Karpas-422 (cell line): ENCODE data around the gene CRLF3. TPM values are rescaled to one million over a fixed set of nuclear protein-coding genes. Genes with fewer than 3 reads are reported as not detected.

Experiments used
- DNase-seq: peaks from one replicate; pipeline ENCODE4 v3.0.0-alpha.2; 2015
- H2AFZ ChIP-seq: fragments of 200-600 bp; sonication (generic); 2 replicates; pipeline ENCODE4 v1.6.1; 2014; ENCODE audit warnings: antibody characterized with exemption, low read length, mixed read lengths
- H3K27ac ChIP-seq: fragments of 200-600 bp; sonication (generic); 2 replicates; pipeline ENCODE4 v1.5.1; 2014; ENCODE audit warnings: mild to moderate bottlenecking, low read length, moderate library complexity
- H3K27me3 ChIP-seq: fragments of 200-600 bp; sonication (generic); 2 replicates; pipeline ENCODE4 v1.6.1; 2014; ENCODE audit warnings: low read length, mixed read lengths
- H3K36me3 ChIP-seq: fragments of 200-600 bp; sonication (generic); 2 replicates; pipeline ENCODE4 v1.6.1; 2014; ENCODE audit warnings: low read length, mixed read lengths; ENCODE audit not compliant: insufficient read depth
- H3K4me1 ChIP-seq: fragments of 200-600 bp; sonication (generic); 2 replicates; pipeline ENCODE4 v1.6.1; 2014; ENCODE audit warnings: mild to moderate bottlenecking, low read length, mixed read lengths
- H3K4me2 ChIP-seq: fragments of 200-600 bp; sonication (generic); 2 replicates; pipeline ENCODE4 v1.6.1; 2014; ENCODE audit warnings: low read length, low read depth, mild to moderate bottlenecking; ENCODE audit not compliant: poor library complexity, severe bottlenecking
- H3K4me3 ChIP-seq: fragments of 200-600 bp; sonication (generic); 2 replicates; pipeline ENCODE4 v1.5.1; 2014; ENCODE audit warnings: mild to moderate bottlenecking, antibody characterized with exemption, low read length, mixed read lengths
- H3K79me2 ChIP-seq: fragments of 200-600 bp; sonication (generic); 2 replicates; pipeline ENCODE4 v1.6.1; 2014; ENCODE audit warnings: mild to moderate bottlenecking, low read length, mixed read lengths
- H3K9ac ChIP-seq: fragments of 200-600 bp; sonication (generic); 2 replicates; pipeline ENCODE4 v1.6.0; 2014; ENCODE audit warnings: low read length
- H3K9me2 ChIP-seq: fragments of 200-600 bp; sonication (generic), shearing (Covaris generic); replicated peaks from 2 replicates; pipeline ENCODE4 v1.6.0; 2014; ENCODE audit warnings: mild to moderate bottlenecking, low read length, moderate library complexity; ENCODE audit not compliant: insufficient read depth
- H3K9me3 ChIP-seq: fragments of 300-700, 200-600 bp; sonication (generic); 2 replicates; pipeline ENCODE4 v1.6.1; 2014; ENCODE audit warnings: low read length, mixed read lengths
- H4K20me1 ChIP-seq: fragments of 200-600 bp; sonication (generic); 2 replicates; pipeline ENCODE4 v1.6.1; 2014; ENCODE audit warnings: mild to moderate bottlenecking, antibody characterized with exemption, low read length, low read depth; ENCODE audit not compliant: insufficient read depth
- total RNA-seq: library from RNA; depleted of rRNA; stranded (reverse); fragments of >200 nt; shearing (Covaris generic); gene quantifications from 2 replicates; pipeline ENCODE4 v1.2.3, GENCODE V29; 2014; ENCODE audit warnings: low replicate concordance

The CRLF3 gene
- total RNA-seq, 1 experiment from 2014 or later = 49.0 TPM

DNA sequence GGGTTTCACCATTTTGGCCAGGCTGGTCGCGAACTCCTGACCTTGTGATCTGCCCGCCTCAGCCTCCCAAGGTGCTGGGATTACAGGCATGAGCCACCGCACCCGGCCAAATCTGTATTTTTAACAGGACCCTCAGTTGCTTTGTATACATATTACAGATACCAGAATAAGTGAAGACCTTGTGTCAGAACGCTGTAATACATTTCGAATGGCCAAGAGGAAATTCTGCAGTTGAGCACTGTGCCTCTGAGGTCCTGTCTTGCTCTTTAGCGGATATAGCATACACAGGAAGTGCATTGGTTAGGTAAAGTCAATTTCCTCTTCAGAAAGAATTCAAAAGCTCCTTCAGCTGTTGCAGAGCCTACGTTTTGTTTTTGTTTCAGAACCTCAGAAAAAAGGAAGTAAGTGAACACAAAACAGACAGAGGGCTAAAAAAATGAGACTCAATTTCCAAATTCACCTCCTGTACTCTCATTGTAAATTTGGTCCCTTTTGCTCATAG, 15.7 kb downstream of the CRLF3 start:
- peak overlapping the region; percentile 47 for H3K9ac ChIP-seq
- H3K4me3 ChIP-seq = no peak overlapping the region
- peak overlapping the region; percentile 85 for H3K27ac ChIP-seq
- no peaks in the 10 kb centered on the region for H3K9me2 ChIP-seq
- H3K36me3 ChIP-seq = peaks cover 17% of the 10 kb centered on the region
- H2AFZ ChIP-seq = no peak overlapping the region
- peak; percentile 80 for DNase-seq
- peaks cover 92% of the 10 kb centered on the region for H3K79me2 ChIP-seq
- peak overlapping the region; percentile 46 for H3K4me2 ChIP-seq
- H3K27me3 ChIP-seq = no peaks in the 10 kb centered on the region
- no peaks in the 10 kb centered on the region for H4K20me1 ChIP-seq
- H3K9me3 ChIP-seq = no peaks in the 10 kb centered on the region
- peaks cover 34% of the 10 kb centered on the region for H3K4me1 ChIP-seq

DNA sequence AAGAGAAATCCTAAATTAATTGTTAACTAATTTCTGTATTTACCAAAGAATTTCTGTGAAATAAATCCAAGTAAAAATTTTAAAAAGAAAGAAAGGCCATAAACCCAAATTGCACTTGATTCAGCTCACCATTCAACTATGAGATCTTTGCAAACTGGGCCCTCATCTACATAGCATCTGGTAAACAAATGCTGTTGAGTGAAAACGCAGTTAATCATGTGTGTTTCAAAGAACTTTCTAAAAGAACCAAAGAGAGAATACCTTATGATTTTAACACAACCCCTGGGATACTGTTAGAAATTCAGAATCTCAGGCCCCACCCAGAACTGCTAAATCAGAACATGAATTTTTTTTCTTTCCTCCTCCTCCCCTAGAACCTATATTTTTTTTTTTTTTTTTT, 16.6 kb downstream of the CRLF3 start:
- no peaks in the 10 kb centered on the region for H3K9me2 ChIP-seq
- H4K20me1 ChIP-seq = no peaks in the 10 kb centered on the region
- H3K9ac ChIP-seq = no peak overlapping the region
- no peak overlapping the region for H2AFZ ChIP-seq
- H3K27me3 ChIP-seq = no peaks in the 10 kb centered on the region
- peaks cover 22% of the 10 kb centered on the region for H3K36me3 ChIP-seq
- no peak overlapping the region for H3K4me2 ChIP-seq
- no peaks in the 10 kb centered on the region for H3K9me3 ChIP-seq
- peaks cover 34% of the 10 kb centered on the region for H3K4me1 ChIP-seq
- H3K4me3 ChIP-seq = no peak overlapping the region
- no peak for DNase-seq
- H3K79me2 ChIP-seq = peaks cover 86% of the 10 kb centered on the region
- no peak overlapping the region for H3K27ac ChIP-seq

DNA sequence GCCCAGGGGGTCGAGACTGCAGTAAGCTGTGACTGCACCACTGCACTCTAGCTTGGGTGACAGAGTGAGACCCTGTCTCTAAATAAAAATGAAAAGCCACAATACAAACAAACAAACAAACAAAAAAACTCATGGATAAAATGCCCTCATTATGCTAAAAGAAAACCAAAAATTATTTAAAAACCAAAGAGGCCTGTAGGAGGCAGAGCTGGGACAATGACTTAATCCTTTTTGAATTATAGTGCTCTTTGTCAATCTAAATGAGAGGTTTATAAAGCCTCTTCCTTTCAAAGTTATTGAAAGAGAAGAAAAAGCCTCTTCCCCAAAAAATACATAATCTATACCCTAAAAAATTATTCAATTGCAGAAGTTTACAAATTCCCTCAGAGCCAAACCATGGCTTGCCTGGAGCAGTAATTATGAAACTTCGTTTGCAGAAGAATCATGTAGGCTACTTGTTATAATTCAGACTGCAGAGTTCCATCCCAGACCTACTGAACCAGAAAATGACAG, 18.5 kb downstream of the CRLF3 start:
- peaks cover 71% of the 10 kb centered on the region for H3K79me2 ChIP-seq
- H3K4me3 ChIP-seq = no peak overlapping the region
- H3K9me3 ChIP-seq = no peaks in the 10 kb centered on the region
- H3K4me1 ChIP-seq = peaks cover 30% of the 10 kb centered on the region
- no peak overlapping the region for H2AFZ ChIP-seq
- no peaks in the 10 kb centered on the region for H3K9me2 ChIP-seq
- peaks cover 26% of the 10 kb centered on the region for H3K36me3 ChIP-seq
- no peak overlapping the region for H3K4me2 ChIP-seq
- no peak overlapping the region for H3K27ac ChIP-seq
- no peaks in the 10 kb centered on the region for H3K27me3 ChIP-seq
- no peak overlapping the region for H3K9ac ChIP-seq
- no peaks in the 10 kb centered on the region for H4K20me1 ChIP-seq
- DNase-seq = no peak

DNA sequence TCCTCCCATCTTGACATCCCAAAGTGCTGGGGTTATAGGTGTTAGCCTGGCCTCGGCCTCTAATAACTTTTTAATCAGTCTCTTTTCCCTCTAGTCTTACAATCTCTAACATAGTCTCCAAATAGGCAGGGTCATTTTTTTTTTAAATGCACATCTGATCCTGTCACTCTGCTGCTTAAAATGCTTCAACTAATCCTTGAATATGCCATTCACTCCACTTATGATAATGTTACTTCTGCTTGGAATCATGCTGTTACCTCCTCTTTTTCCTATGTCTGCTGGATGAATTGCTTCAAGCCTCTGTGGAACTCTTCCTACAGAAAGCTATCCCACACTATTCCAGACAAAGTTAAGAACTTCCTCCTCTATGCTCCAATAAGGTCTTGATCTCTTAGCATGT, 22.8 kb downstream of the CRLF3 start:
- peaks cover 36% of the 10 kb centered on the region for H3K79me2 ChIP-seq

DNA sequence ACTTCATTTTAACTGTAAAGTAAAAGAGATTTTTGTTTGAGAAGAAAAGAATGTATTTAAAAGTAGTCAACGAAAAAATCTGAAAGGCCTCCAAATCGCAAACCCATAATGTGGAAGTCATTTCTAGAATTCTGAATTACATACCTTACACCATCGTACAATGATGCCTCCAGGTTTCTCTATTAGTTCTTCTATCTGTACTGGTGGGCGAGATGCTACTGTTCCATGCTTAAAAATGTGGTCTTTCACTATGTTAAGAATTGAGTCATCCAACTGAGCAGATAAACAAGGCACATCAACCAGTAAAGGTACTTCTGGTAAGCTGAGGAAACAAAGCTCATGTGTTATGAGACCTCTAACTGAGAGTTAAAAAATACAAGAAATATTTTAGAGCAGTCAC, 28.5 kb downstream of the CRLF3 start:
- Histone ChIP-seq H3K9ac (no peak overlapping the region), H3K4me1 (no peaks in the 10 kb centered on the region), H2AFZ (no peak overlapping the region), H3K4me2 (no peak overlapping the region), H3K27ac (no peak overlapping the region), H3K36me3 (peaks cover 32% of the 10 kb centered on the region), H3K9me2 (no peaks in the 10 kb centered on the region), H3K27me3 (no peaks in the 10 kb centered on the region), H3K4me3 (no peak overlapping the region), H4K20me1 (no peaks in the 10 kb centered on the region), H3K79me2 (peaks cover 8% of the 10 kb centered on the region; the same call in 1 of the 2 replicates), H3K9me3 (no peaks in the 10 kb centered on the region)
- DNase-seq = no peak

More for the DNA sequence above, 22.8 kb downstream of the CRLF3 start:
- no peak overlapping the region for H3K4me2 ChIP-seq
- H3K9me3 ChIP-seq = no peaks in the 10 kb centered on the region
- no peaks in the 10 kb centered on the region for H4K20me1 ChIP-seq
- no peak overlapping the region for H3K4me3 ChIP-seq
- no peaks in the 10 kb centered on the region for H3K9me2 ChIP-seq
- H3K36me3 ChIP-seq = peaks cover 39% of the 10 kb centered on the region
- H3K27me3 ChIP-seq = no peaks in the 10 kb centered on the region
- no peak overlapping the region for H3K27ac ChIP-seq
- no peak overlapping the region for H2AFZ ChIP-seq
- H3K9ac ChIP-seq = no peak overlapping the region
- no peak for DNase-seq
- peaks cover 4% of the 10 kb centered on the region for H3K4me1 ChIP-seq

DNA sequence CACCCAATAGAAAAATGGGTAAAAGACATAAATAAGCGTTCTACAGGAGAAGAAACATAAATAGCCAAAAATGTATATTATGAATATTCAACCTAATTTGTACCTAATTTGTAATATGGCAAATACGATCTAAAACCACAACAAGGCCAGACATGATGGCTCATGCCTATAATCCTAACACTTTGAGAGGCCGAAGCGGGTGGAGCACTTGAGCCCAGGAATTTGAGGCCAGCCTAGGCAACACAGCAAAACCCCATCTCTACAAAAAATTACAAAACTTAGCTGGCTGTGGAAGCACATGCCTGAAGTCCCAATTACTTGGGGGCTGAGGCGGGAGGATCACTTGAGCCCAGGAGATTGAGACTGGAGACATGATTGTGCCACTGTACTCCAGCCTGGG, 30.1 kb downstream of the CRLF3 start:
- H3K9me3 ChIP-seq = no peaks in the 10 kb centered on the region
- H3K4me2 ChIP-seq = no peak overlapping the region
- peaks cover 35% of the 10 kb centered on the region for H3K36me3 ChIP-seq
- no peak overlapping the region for H3K27ac ChIP-seq
- no peak overlapping the region for H3K9ac ChIP-seq
- H2AFZ ChIP-seq = no peak overlapping the region
- no peaks in the 10 kb centered on the region for H3K4me1 ChIP-seq
- H3K27me3 ChIP-seq = no peaks in the 10 kb centered on the region
- no peaks in the 10 kb centered on the region for H3K9me2 ChIP-seq
- H3K79me2 ChIP-seq = 0 out of 2 replicates have a peak, but pooled peaks cover 3% of the 10 kb centered on the region
- no peak overlapping the region for H3K4me3 ChIP-seq
- H4K20me1 ChIP-seq = no peaks in the 10 kb centered on the region
- DNase-seq = no peak

DNA sequence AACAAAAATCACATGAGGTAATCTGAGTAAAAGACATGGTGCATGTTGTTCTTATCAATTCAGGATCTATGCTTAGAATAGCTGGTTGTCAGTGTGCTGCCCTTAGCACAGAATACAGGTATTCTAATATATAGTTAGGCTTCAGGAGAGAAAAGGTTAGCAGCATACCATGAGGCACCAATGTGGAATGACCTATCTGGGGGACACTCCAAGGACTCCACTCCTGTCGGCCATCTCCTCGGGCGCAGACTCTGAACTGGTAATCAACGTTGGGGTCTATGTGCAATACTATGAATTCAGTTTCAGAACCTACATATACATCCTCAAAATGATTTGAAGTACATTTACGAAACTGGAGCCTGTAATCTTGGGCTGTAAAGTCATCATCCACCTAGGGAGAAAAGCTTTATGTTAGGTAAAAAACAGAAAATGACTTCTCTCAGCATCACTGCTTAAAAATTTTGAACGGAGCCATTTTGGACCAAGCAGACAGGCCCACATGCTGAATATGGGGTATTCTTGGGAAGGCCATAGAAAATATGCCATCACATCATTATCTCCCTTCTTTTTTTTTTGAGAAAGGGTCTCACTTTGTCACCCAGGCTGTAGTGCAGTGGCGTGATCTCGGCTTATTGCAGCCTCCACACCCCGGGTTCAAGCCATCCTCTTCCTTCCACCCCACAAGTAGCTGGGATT, 31.1 kb downstream of the CRLF3 start:
- H3K9me2 ChIP-seq = no peaks in the 10 kb centered on the region
- H3K9ac ChIP-seq = no peak overlapping the region
- DNase-seq = no peak
- no peaks in the 10 kb centered on the region for H3K27me3 ChIP-seq
- H3K4me2 ChIP-seq = no peak overlapping the region
- H3K79me2 ChIP-seq = 0 out of 2 replicates have a peak, but pooled peaks cover 3% of the 10 kb centered on the region
- H3K4me1 ChIP-seq = no peaks in the 10 kb centered on the region
- no peak overlapping the region for H3K27ac ChIP-seq
- H3K36me3 ChIP-seq = peaks cover 38% of the 10 kb centered on the region
- no peak overlapping the region for H3K4me3 ChIP-seq
- H4K20me1 ChIP-seq = no peaks in the 10 kb centered on the region
- no peaks in the 10 kb centered on the region for H3K9me3 ChIP-seq
- H2AFZ ChIP-seq = no peak overlapping the region

DNA sequence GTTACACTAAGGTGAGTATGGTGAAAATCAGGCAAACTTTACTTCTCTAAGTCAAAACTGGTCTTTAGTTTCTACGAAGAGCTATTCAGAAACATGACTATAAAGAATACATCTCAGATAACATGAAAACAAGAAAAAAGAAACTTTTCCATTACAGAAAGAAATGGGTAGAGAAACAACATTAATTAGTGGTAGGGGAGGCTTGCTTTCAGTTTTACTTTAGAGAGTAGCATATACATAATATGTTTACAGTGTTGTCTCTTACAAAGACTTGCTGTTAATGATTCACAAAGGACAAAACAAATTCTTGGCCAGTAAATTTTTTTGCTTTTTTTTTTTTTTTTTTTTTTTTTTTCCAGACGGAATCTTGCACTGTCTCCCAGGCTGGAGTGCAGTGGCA, 34.2 kb downstream of the CRLF3 start:
- Histone ChIP-seq H3K9me2 (no peaks in the 10 kb centered on the region), H2AFZ (no peak overlapping the region), H3K9me3 (no peaks in the 10 kb centered on the region), H3K4me3 (no peak overlapping the region), H3K27ac (no peak overlapping the region), H3K27me3 (no peaks in the 10 kb centered on the region), H3K36me3 (peaks cover 44% of the 10 kb centered on the region), H3K9ac (no peak overlapping the region), H3K4me2 (no peak overlapping the region), H4K20me1 (no peaks in the 10 kb centered on the region), H3K79me2 (0 out of 2 replicates have a peak, but pooled peaks cover 3% of the 10 kb centered on the region), H3K4me1 (peaks cover 6% of the 10 kb centered on the region)
- DNase-seq = no peak
